OCI-M2 (cell line): ENCODE results near the gene DHRS3.

Experiments used
- DNase-seq: peaks from one replicate; lab custom pipeline; 2025; ENCODE audit not compliant: unreplicated experiment; lab: John Stamatoyannopoulos, UW

The DHRS3 gene

DNA sequence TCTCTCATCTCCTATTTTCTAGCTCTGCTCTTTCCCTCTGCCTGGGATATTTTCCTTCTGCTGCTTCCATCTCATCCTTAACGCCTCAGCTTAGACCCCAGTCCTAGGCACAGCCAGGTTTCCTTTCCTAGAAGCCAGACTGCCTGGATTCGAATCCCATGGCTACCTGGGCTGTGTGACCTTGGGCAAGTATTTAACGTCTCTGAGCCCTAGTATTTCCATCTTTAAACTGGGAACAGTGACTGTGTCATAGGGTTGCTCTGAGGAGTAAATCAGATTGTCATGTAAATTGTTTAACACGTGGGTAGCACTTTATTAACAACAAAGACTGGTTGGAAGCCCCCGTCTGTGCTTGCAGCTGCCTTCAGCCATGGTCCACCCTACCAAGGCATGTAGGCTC lies 18.4 kb downstream of the DHRS3 start:
- DNase-seq, result no peak

DNA sequence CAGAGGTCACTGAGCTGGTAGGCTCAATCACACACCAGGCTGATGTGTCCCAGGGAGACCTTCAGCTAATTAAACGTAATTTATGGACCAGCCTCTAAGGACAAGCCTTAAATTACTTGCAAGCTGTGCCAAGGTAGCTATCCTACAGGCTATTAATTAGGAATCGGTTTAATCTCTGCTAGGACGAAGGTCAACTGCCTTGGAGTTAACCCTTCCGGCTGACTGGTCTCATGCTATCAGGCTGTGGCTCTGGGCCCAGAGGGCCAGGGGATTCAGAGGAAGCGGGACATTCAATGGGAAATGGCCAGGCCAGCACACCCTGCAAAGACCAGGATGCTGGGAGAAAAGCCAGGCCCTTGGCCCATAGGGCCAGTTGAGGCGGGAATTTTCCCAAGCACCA lies 19.0 kb downstream of the DHRS3 start:
- DNase-seq, result no peak

- DNase-seq, result no peak
Observed at GRCh38 chr1:12597792-12598191, 20.2 kb downstream of the DHRS3 start.

DNA sequence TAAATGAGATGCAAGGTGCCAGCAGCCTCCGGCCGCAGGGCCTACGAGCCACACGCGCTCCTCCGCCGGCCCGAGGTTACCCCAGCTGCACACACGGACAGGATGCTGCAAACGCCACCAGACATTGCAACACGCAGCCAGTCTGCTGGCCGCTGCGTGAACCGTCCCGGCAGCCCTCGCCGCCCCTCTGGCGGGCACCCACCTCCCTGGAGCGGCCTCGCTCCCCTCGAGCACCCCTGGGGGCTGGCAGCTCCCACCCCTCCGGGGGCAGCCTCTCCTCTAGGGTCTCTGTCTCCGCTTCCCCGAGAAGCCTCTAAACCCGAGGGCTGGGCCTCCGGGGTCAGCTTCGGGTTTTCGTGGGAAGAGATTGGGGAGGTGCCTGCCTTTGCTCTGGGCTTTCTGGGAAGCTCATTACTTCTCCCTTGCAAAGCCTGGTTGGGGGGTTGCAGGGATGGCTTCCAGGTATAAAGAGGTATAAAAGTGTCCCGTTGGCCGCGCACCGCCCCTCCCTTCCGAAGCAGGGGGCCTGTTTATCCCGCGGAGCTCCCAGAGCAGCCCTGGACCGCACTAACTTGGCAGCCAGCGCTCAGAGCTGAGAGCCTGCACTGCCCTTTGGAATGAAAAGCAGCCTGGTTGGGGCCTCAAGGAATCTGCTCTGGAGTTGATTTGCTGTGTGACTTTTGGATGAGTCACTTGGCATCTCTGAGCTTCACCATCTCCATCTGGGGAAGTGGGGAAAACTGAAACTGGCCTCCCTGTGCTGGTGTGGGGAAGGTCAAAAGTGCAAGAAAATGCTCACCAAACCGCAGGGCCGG lies 21.8 kb downstream of the DHRS3 start:
- no peak for DNase-seq

- no peak for DNase-seq
Observed at GRCh38 chr1:12595757-12596006, 22.3 kb downstream of the DHRS3 start.

- no peak for DNase-seq
Observed at GRCh38 chr1:12594966-12595756, 22.8 kb downstream of the DHRS3 start.

- DNase-seq, result no peak
Observed at GRCh38 chr1:12594490-12594889, 23.5 kb downstream of the DHRS3 start.

DNA sequence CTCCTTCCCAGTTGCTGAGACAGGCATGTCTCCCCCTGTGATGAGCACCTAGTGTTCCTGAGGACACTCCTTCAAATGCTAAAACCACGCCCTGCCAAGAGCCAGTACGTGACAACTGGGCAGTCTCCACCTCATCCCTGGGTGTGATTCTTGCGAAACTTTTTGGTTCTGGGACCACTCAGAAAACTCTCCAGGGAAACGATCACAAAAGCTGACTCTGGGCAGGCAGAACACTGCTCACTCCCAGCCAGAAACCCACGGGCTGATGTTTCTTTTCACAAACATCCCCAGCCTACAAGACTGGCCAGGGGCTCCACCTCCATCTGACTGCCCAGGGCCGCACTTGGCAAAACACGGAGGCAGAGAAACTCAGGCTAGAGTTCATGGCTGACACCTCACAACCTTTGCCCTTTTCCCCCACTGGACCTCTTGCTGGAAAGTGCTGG lies 24.4 kb downstream of the DHRS3 start:
- DNase-seq, result no peak

GRCh38 chr1:12592496-12592895 lies 25.5 kb downstream of the DHRS3 start:
- DNase-seq, result no peak

DNA sequence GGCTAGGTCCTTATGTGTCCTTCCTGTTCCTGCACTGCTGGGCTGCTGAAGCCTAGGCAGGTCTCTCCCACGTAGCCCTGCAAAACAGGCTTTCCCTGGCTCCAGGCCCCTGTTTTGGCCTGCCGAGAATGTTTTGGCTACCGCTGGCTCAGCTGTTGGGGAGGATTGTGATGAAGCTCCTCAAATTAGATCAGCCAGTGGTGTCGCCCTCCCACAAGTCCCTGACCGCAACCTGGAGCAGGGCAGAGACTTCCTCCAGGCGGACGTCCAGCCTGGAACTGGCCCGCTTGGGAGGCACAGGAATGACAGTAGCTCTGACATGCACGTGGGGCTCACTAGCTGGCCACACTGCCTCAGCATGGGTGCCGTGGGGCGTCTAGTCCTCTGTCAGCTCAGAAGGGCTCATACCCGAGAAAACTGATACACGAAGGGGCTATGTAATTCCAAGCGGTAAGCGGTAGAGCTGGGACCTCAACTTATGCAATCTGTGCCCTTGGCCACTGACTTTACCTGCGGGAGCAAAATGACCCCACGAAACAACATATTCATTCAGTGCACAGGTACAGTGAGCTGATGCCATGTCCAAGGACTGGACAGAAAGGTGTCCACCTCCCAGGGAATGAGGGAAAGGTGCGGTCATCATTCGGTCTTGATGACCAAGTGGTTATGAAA lies 26.6 kb downstream of the DHRS3 start:
- no peak for DNase-seq

GRCh38 chr1:12588695-12589094 lies 29.3 kb downstream of the DHRS3 start:
- DNase-seq, result no peak

DNA sequence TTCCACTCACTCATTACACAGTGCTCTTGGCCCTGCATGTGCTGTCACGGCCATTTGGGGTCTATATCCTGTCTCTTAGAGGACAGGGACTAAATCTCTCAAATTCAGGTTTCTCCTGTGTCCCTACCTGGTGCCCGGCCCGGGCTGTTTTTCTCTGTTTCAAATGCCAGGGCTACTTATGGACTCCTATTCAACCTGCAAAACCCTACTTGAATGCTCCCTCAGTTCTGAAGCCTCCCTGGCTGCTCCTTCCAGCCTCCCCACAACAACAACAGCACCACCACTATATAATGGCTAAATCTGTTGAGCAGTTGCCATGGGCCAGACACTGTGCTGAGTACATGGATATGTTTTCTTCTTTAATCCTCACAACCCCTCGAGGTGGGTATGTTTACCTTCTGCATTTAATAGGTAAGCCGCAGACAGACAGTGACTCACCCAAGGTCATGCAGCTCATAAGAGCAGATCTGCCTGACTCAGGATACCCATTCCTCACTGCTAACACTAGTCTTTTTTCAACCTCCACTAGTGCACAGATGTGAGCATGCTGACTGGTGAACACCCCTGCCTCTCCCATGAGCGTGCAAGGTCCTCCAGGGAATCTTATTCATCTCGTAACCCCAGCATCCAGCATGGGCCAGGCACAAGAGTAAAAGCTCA lies 29.9 kb downstream of the DHRS3 start:
- DNase-seq, result no peak

DNA sequence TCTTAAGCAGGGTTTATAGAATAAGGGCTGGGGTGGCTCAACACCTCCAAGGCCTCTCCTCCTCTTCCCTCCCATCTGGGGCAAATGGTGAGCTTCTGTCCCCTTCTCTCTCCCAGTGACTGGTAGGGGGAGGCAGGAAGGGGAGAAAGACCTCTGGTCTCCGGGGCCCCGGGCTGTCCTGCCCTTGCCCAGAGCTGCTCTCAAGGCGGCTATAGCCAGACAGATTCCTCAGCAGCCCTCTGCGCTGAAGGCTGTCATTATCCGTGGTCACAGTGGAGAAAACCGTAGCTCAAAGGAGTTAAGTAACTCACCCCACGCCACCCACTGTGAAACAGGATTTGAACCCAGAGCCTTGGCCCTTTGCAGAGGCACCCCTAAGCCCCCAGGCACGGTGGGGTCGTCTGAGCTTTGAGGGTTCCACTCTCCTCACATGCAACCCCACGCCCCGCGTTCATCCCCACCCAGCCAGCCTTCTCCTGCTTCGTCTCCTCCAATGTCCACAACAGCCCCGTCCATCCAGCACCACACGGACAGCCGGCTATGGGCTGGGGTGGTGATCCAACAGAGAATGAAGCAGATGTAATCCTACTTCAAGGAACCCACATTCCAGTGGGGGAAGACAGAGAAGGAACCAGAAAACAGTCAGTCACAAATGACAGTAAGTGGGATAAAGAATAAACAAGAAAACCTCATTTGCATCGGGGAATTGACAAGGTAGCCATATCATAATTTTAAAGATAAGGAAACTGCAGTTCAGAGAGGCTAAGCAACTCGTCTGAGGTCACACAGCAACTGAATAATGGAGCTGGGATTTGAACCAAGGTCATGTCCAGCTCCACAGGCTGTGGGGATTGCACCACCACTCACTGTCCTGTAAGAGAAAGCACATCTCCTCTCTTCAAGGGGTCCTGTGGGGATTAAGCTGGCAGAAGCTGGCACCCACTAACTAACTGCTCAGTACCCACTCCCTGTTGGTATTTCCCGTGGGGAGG lies 31.8 kb downstream of the DHRS3 start:
- DNase-seq, result no peak

DNA sequence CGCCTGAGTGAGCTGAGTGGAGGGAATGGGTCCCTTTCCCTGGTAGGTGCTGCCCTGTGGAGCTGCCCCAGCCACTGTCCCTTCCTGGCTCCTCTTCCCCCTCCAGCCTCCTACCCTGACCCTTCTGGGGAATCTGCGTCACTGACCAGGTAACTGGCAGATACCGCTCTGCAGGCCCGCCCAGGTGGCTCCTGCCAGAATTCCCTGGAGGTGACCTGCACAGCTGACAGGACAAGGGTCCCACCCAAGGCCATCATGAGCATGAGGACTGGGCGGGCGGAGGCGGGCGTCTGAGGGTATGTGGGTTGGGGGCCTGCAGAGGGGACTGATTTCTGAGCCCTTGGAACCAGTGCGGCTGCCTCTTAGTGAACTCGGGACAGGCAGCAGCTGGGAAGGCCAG lies 32.5 kb downstream of the DHRS3 start:
- DNase-seq, result no peak

DNA sequence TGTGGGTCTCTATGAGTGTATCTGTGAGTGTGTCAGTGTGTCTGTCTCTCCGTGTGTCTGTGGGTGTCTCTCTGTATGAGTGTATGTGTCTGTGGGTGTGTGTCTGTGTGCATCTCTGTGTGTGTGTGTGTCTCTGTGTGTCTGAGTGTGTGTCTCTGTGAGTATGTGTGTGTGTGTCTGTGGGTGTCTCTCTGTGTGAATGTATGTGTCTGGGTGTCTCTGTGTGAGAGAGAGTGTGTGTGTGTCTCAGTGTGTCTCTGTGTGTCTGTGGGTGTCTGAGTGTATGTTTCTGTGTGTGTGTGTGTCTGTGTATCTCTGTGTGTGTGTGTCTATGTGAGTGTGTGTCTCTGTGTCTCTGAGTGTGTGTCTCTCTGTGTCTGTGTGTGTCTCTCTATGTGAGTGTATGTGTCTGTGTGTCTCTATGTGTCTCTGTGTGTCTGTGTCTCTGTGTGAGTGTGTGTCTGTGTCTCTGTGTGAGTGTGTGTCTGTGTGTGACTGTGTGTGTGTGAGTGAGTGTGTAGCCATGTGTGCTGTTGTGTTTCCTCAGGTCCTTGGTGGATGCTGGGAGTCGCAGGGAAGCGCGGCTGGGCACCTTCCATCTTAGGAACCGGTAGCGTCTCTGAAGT lies 33.0 kb downstream of the DHRS3 start:
- DNase-seq, result no peak

GRCh38 chr1:12583484-12583883 lies 34.5 kb downstream of the DHRS3 start:
- DNase-seq, result no peak

DNA sequence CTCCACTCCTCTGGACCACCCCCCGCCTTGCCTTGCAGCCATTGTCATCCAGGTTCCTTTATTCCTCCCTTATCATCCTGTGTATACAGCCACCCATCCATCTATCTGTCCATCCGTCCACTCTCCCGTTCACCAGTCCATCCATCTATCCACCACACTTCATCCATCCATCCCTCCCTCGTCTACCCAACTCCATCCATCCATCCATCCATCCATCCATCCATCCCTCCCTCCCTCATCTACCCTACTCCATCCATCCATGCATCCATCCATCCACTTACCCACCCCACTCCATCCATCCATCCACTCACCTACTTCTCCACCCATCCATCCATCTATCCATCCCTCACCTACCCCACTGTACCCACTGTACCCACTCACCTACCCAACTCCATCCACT lies 35.4 kb downstream of the DHRS3 start:
- DNase-seq, result no peak

- no peak for DNase-seq
Observed at GRCh38 chr1:12581179-12581578, 36.8 kb downstream of the DHRS3 start.

- no peak for DNase-seq
Observed at GRCh38 chr1:12580054-12580887, 37.7 kb downstream of the DHRS3 start.
